Stimulated activated CD8-positive, alpha-beta memory T cell treated with anti-CD3 and anti-CD28 coated beads, Interleukin-12 subunit alpha, Interleukin-12 subunit beta, amount 100 ng/mL, for 24 hours (primary cell): ENCODE measurements around the gene MIER1.
"Not testable (repeated sequence)": the region's sequence is repeated elsewhere in the genome, so short reads cannot be mapped to it uniquely, and the experiment has no call there.

Experiments
- DNase-seq: peaks from one replicate; pipeline ENCODE4 v3.0.0-alpha.2; 2020; ENCODE audit errors: extremely low read depth

The MIER1 gene

GRCh38 chr1:66938613-66939012 is 13.8 kb downstream of the MIER1 start:
- no peak for DNase-seq

DNA sequence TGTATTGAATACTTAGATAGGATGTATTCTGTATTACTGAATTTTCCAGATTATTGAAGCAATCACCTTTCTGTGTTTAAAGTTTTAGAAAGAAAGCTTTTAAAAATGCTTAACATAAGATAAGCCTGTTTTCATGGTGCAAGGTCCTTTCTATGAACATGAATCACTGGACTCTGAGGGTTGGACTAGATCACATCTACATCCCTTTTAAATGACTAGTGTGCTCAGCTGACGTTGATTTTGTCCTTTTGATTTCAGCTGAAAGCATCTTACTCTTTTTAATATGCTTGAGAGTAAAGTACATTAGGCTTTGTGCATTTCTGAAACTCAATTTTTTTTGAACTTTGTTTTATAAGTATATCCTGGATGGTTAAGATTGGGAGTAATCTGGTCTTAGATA is 16.2 kb downstream of the MIER1 start:
- DNase-seq, result no peak

DNA sequence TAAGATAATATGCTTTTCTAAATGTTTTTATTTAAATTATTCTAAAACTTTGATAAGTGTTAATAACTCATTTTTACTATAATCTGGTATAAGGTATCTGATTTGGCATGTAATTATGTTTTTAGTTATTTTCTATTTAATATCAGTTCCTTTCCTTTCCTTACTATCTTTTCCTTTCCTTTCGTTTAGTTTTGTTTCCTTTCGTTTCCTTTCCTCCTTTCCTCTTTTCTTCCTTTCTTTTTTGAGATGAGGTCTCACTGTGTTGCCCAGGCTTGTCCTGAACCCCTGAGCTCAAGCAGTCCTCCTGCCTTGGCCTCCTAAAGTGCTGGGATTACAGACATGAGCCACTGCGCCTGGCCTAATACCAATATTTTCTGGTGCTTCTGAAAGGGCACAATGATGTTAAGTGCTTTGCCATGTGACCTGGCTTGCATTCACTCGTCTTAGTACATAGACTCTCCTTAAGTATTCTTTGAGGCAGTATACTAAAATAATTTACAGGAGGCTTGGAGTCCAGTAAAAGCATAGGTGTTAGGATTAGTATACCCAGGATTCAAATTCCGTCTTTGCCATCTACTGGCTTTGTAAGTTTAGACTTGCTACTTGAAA is 18.7 kb downstream of the MIER1 start:
- DNase-seq, result no peak

GRCh38 chr1:66944330-66945274 is 19.8 kb downstream of the MIER1 start:
- no peak for DNase-seq

GRCh38 chr1:66945316-66945715 is 20.5 kb downstream of the MIER1 start:
- DNase-seq, result no peak

- DNase-seq, result no peak
Measured at GRCh38 chr1:66947267-66947666, 22.5 kb downstream of the MIER1 start.

DNA sequence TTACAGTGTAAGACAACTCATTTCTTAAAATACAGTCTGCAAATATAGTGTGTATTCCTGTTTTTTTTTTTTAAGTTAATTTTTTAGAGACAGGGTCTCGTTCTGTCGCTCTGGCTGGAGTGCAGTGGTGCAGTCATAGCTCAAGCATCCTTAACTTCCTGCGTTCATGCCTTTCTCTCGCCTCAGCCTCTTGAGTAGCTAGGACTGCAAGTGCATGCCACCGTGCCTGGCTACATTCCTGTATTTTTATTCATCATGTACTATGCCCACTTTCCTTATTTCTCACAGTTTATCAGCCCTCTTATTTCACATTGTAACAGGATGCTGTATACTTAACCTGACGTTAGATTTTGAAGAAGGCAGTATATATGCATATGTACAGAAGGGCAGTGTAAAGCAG is 26.7 kb downstream of the MIER1 start:
- DNase-seq, result no peak

DNA sequence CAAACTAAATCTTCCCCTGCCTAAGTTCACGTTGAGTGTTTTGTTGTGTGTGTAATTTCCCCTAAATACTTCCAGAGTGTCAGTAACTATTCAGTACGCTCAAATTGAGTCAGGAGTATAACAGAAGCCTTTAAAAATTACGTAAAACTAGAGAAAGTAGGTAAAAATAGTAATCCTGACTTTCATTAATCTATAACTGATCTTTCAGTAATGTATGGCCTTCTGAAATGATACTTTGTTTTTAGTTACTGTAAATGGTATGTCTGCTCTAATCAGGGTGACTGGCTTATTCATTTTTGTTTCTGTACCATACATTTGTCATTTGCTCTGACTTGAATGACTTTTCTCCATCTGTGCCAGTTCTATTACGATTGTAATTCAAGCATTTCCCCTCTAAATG is 29.4 kb downstream of the MIER1 start:
- no peak for DNase-seq

DNA sequence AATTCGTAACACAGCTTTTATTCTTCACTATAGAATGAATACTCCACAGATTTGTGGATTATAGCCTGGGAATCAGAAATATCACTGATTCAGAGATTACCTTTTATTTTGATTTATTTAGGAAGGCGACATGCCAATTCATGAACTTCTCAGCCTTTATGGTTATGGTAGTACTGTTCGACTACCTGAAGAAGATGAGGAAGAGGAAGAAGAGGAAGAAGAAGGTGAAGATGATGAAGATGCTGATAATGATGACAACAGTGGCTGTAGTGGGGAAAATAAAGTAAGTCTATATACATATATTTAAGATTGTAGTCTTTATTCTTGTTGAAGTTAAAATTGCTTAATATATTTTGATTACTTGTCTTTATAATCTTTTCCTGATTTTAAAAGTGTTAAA is 33.1 kb downstream of the MIER1 start:
- DNase-seq, result no peak

GRCh38 chr1:66966188-66966873 is 41.5 kb downstream of the MIER1 start:
- not testable (repeated sequence) for DNase-seq

DNA sequence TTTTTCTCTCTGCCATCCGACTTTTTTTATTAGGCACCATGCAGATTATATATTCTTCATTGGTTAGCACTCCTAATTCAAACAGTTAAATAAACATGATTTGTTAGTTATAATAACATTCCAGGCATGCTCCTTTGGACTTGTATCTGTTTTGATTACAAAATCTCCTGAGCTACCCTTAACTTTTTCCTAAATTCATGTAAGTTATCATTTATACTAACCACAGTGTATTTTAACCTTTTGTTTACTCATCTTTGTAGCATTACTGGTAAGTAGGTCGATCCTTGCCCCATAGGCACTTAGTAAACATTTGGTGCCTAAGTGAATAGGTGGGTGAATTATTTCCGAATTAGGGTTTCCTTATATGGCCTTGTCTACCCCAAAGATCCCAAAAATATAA is 43.8 kb downstream of the MIER1 start:
- no peak for DNase-seq

DNA sequence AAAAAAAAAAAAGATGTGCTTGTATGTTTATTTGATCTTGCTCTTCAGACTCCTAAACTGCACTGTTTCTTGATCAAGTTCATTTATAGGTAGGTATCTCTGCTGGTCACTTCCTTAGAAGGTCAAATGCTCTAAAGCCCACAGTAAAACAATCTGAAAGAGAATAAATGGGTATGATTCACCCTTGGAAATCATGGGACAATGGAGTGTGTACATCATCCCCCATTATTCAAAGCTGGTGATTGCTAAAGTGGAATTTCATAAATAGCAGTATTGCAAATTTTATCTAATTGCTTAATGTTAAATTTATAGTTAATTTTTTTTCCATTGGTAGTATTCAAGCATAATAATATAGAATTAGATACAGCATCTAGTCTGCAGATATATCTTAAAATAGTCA is 53.4 kb downstream of the MIER1 start:
- DNase-seq, result no peak

DNA sequence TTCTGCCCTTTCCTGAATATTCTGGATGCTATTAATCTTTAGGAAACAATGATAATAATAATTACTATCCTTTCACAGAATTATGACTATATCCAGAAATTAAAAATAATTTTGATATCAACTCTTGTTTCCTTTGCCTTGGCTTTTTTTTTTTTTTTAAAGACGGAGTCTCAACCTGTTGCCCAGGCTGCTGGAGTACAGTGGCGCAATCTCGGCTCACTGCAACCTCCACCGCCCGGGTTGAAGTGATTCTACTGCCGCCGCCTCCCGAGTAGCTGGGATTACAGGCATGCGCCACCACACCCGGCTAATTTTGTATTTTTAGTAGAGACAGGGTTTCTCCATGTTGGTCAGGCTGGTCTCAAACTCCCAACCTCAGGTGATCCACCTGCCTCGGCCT is 54.8 kb downstream of the MIER1 start:
- DNase-seq, result not testable (repeated sequence)

DNA sequence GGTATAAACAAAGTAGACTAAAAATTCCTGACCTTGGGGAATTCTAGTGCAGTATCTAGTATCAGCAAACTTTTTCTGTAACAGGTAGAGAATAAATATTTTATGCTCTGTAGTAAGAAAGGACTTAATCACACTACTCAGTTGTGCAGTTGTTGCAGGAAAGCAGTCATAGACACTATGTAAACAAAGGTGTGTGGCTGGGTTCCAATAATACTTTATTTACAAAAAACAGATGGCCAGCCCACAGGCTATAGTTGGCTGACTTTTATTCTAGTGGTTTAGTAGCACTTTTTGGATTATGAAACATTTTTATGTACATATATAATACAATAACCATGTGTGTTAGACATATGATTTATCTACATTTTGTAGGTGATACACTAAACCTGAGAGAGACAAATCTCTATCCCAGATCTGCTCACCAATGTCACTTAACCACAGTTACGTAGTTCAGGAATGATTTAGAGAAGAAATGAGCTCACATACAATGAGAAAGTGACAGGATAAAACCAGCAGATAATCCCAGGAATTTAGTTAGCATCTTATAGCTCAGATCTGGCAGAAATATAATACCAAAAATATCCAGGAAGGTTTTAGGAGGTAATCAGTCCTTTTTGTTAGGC is 56.1 kb downstream of the MIER1 start:
- DNase-seq, result no peak

- DNase-seq, result no peak
Measured at GRCh38 chr1:66981679-66982078, 56.9 kb downstream of the MIER1 start.

GRCh38 chr1:66982561-66983260 is 57.9 kb downstream of the MIER1 start:
- DNase-seq, result no peak

DNA sequence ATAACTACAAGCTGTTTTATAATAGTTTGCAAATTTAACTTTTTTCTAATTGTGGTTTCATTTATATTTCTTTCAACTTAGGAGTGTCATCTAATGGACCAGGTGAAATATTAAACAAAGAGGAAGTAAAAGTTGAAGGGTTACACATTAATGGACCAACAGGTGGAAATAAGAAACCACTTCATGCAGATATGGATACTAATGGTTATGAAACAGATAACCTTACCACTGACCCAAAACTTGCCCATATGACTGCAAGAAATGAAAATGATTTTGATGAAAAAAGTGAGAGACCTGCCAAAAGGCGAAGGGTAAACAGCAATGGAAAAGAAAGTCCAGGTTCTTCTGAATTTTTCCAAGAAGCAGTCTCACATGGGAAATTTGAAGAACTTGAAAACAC is 59.7 kb downstream of the MIER1 start:
- no peak for DNase-seq

GRCh38 chr1:66985835-66986234 is 61.0 kb downstream of the MIER1 start:
- no peak for DNase-seq

DNA sequence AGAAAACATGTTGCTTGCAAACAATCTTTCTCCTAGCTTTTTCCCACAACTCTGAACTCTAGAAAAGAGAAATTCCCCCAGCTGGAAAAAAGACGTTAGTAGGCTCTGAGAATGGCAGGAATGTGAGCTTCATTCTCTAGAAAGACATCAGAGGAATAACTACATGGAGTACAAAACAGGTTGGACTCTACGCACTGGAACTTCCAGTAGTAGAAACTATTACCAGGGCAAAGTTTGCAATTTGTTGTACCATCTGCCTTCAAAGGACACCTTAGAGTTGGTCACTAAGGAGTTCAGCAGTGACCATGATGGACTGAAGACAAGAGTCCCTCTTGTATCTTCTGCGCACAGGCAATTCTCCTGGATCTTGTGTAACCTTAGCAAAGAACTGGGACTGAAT is 68.3 kb downstream of the MIER1 start:
- no peak for DNase-seq

DNA sequence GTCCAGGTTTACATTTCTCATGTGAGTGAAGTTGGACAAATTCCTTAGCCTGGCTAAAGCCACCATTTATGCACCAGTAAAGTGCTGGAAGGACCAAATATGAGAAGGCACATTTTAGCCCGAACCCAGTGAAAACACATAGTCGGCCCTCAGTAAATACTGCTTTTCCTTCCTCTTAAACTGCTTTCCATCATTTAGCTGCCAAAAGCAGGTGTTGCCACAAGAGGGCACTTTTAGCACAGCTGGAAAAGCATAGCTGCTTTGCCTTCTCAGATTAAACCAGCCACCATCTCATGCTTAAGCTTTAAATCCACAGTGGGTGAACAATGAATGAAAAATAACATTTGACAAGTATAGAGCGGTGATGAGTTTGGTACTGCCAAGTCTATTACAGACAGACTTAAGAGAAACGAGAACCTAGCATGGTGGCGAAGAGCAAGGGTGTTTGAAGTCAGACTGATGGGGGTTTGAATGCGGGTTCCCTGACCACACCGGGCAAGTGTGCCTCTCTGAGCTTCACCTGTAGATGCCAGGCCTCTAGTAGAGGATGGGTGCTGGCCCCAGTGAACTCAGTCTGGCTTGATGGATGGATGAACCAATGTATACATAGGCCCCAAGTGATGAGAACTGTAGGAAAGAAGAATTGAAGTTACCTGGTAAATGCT is 71.4 kb downstream of the MIER1 start:
- no peak for DNase-seq

- DNase-seq, result no peak
Measured at GRCh38 chr1:66998972-66999371, 74.2 kb downstream of the MIER1 start.
